Kidney epithelial cell (primary cell): Measurements from ENCODE around the gene HPDL. TPM values are rescaled to one million over a fixed set of nuclear protein-coding genes. Genes with fewer than 3 reads are reported as not detected.
"Not testable (repeated sequence)": the region's sequence is repeated elsewhere in the genome, so short reads cannot be mapped to it uniquely, and the experiment has no call there.

Source experiments
- DNase-seq: peaks from one replicate; pipeline ENCODE4 v3.0.0-alpha.2; 2010; ENCODE audit warnings: low read depth
- H3K27me3 ChIP-seq: 2 replicates; pipeline ENCODE4 v1.6.0; 2011; ENCODE audit warnings: low read length; ENCODE audit not compliant: control insufficient read depth, insufficient read depth
- H3K36me3 ChIP-seq: 2 replicates; pipeline ENCODE4 v1.5.1; 2011; ENCODE audit warnings: low read length; ENCODE audit not compliant: control insufficient read depth, insufficient read depth
- H3K4me3 ChIP-seq: 2 replicates; pipeline ENCODE4 v1.5.1; 2011; ENCODE audit warnings: low read depth, mild to moderate bottlenecking, control low read depth, low read length
- total RNA-seq: library from RNA; depleted of rRNA; stranded (reverse); fragments of >200 nt; gene quantifications from 2 replicates; pipeline ENCODE4 v1.2.3, GENCODE V29; 2015
- TF ChIP-seq, protein P1 (sequence below): IDR thresholded peaks from 2 replicates; pipeline ENCODE4 v1.5.1; 2011; ENCODE audit warnings: mild to moderate bottlenecking, moderate library complexity, low read length, control low read depth, inconsistent platforms; ENCODE audit not compliant: insufficient read depth, poor library complexity, severe bottlenecking

HPDL gene
- 0.58 and 3.1 TPM in 2 replicates for total RNA-seq

- DNase-seq, result no peak
- Histone ChIP-seq H3K4me3 (peak within 1 kb of the TSS; percentile 41), H3K36me3 (no peaks in the 10 kb centered on the region), H3K27me3 (peaks cover 9% of the 10 kb centered on the region)
- TF ChIP-seq, protein P1, sequence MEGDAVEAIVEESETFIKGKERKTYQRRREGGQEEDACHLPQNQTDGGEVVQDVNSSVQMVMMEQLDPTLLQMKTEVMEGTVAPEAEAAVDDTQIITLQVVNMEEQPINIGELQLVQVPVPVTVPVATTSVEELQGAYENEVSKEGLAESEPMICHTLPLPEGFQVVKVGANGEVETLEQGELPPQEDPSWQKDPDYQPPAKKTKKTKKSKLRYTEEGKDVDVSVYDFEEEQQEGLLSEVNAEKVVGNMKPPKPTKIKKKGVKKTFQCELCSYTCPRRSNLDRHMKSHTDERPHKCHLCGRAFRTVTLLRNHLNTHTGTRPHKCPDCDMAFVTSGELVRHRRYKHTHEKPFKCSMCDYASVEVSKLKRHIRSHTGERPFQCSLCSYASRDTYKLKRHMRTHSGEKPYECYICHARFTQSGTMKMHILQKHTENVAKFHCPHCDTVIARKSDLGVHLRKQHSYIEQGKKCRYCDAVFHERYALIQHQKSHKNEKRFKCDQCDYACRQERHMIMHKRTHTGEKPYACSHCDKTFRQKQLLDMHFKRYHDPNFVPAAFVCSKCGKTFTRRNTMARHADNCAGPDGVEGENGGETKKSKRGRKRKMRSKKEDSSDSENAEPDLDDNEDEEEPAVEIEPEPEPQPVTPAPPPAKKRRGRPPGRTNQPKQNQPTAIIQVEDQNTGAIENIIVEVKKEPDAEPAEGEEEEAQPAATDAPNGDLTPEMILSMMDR, result no peak
These were observed at the start of gene HPDL for GRCh38 chr1:45326627-45327623. TSS of gene HPDL (plus strand) at chr1:45326895. CDS start at chr1:45327149, 254 bp downstream.

GRCh38 chr1:45282351-45282750 lies 44.3 kb upstream of the HPDL start:
- DNase-seq, result no peak
- H3K27me3 ChIP-seq, result no peaks in the 10 kb centered on the region
- H3K4me3 ChIP-seq, result no peak overlapping the region
- TF ChIP-seq, protein P1, result no peak
- H3K36me3 ChIP-seq, result no peaks in the 10 kb centered on the region

GRCh38 chr1:45284858-45285257 lies 41.8 kb upstream of the HPDL start:
- not testable (repeated sequence) for H3K36me3 ChIP-seq, H3K4me3 ChIP-seq, DNase-seq, H3K27me3 ChIP-seq

- not testable (repeated sequence) for H3K27me3 ChIP-seq, H3K36me3 ChIP-seq, H3K4me3 ChIP-seq, DNase-seq
These were observed 40.2 kb upstream of the HPDL start for GRCh38 chr1:45286521-45286920.

- H3K36me3 ChIP-seq, DNase-seq: not testable (repeated sequence)
These were observed 35.7 kb upstream of the HPDL start for GRCh38 chr1:45291002-45291401.

GRCh38 chr1:45291716-45292115 lies 35.0 kb upstream of the HPDL start:
- no peak for DNase-seq
- Histone ChIP-seq H3K27me3 (no peaks in the 10 kb centered on the region), H3K36me3 (no peaks in the 10 kb centered on the region), H3K4me3 (no peak overlapping the region)
- TF ChIP-seq, protein P1, result no peak

More at GRCh38 chr1:45291002-45291401, 35.7 kb upstream of the HPDL start:
- not testable (repeated sequence) for H3K27me3 ChIP-seq, H3K4me3 ChIP-seq

- no peak for DNase-seq
- no peaks in the 10 kb centered on the region for H3K27me3 ChIP-seq
- TF ChIP-seq, protein P1, result no peak
- no peaks in the 10 kb centered on the region for H3K36me3 ChIP-seq
- no peak overlapping the region for H3K4me3 ChIP-seq
These were observed 28.9 kb upstream of the HPDL start for GRCh38 chr1:45297666-45298356.
